Measurements from ENCODE around the gene TECPR2. TPM values are rescaled to one million over a fixed set of nuclear protein-coding genes. Genes with fewer than 3 reads are reported as not detected.

The TECPR2 gene
- total and polyA plus RNA-seq, 10 of the 15 experiments (the other 5 are each of a cell fraction or from before 2014, with no cell fraction given) = 0.15 to 10.0 (median 3.0) TPM

DNA sequence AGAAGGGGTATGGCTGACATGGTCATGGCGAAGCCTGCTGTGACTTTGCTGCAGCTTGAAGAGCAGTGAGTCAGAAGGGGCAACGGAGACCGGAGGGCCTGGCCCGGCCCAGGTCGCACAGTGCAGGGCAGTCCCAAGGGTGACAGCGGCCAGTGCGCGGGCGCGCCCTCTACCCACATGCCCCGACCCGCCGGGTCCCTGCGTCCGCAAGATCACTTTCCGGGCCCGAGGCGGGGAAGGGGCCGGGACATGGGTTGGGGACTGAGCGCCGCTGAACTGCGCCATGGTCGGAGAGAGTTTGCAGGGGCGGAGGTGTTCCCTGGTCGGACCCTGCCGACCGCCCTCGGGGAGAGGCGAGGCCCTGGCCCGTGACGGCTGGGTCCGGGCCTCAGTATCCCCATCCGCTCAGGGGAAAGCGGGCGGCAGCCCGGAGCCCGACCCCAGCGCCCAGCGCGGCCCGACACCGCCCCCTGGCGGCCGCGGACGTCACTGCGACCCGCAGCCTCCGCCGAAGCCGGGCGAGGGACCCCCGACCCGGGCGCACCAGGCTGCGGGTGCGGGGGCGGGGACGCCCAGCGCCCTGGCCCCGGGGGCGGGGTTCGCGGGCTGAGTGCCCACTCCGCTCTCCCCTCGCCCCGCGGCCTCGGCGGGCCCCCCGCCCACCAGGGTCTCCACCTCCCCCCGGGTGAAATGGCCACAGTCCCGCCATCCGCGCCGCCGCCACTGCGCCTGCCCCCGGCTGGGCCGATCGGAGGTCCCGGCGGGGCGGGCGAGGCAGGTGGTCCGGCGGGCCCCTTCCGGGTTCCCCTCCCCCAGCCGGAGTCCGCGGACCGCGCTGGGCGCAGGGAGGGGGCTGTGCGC, 154.0 kb downstream of the TECPR2 start:
- ChIA-PET RAD21 (ENCODE audit: unreplicated experiment) (interaction anchor here (1.1 to 3.0 kb wide), 5 partner anchors 12 to 199 kb away, joined by 3 to 20 read pairs (median 4); no protein-coding TSS in a partner anchor), SMC1A (ENCODE audit: uncharacterized antibody, unreplicated experiment) (interaction anchor here (1.0 to 2.7 kb wide), 4 partner anchors 78 to 199 kb away, joined by 3 to 20 read pairs (median 6); no protein-coding TSS in a partner anchor), CTCF (interaction anchor here (0.6 to 3.0 kb wide), 11 partner anchors 8 to 418 kb away, joined by 3 to 59 read pairs (median 4); no protein-coding TSS in a partner anchor), POLR2A (interaction anchor here (0.7 kb wide), 1 partner anchor 79 kb away, joined by 3 read pairs; no protein-coding TSS in a partner anchor)
- in situ Hi-C loops (cut with MboI) (loop anchor here (5.0 to 10.0 kb wide), 2 partner anchors 74 to 552 kb away; partner anchors contain the start of gene DYNC1H1), intact Hi-C loops (cut with micrococcal nuclease; ENCODE audit: unreplicated experiment) (loop anchor here (1.0 to 10.0 kb wide), 3 partner anchors 78 to 552 kb away; partner anchors contain the start of genes DYNC1H1 and ZNF839)
- BruUV-seq (replicated peaks) = no TSS peak
- peak overlapping the region; percentile 77 for H3K4me2 ChIP-seq (ENCODE audit: control insufficient read depth, insufficient read depth)
- peak overlapping the region; percentile 46 for H3K4me3 ChIP-seq
- peak overlapping the region; percentile 56; the same call in 1 of the 2 replicates for H3K9ac ChIP-seq (ENCODE audit: control insufficient read depth, insufficient read depth, low read length)
- H3K79me2 ChIP-seq (ENCODE audit: control insufficient read depth, insufficient read depth, low read length) = no peaks in the 10 kb centered on the region
- no peak overlapping the region for H3K27ac ChIP-seq (ENCODE audit: control insufficient read depth, insufficient read depth)
- peaks cover 0 to 2% of the 10 kb centered on the region in 2 experiments; a peak in 1 of 4 replicates for H3K27me3 ChIP-seq (replicated peaks in 1 of 2; ENCODE audit: control insufficient read depth in 2 of 2, insufficient read depth in 2 of 2, low read length in 1 of 2)
- H3K4me1 ChIP-seq (ENCODE audit: control insufficient read depth, insufficient read depth, low read length) = no peaks in the 10 kb centered on the region
- H4K20me1 ChIP-seq (ENCODE audit: control insufficient read depth, insufficient read depth) = no peaks in the 10 kb centered on the region
- ATAC-seq = peak; percentile 89
- no peak for FAIRE-seq
- 1% methylated on average over 70 of the region's 95 CpGs for WGBS (ENCODE audit: insufficient coverage, insufficient replicate concordance, low lambda C conversion rate, missing lambda C conversion rate)
- no peaks in the 10 kb centered on the region for H3K9me3 ChIP-seq (replicated peaks; ENCODE audit: control insufficient read depth, insufficient read depth, low read length)
- no peak for DNase-seq (ENCODE audit: low read depth, low spot score)
- peak overlapping the region; percentile 85 for H2AFZ ChIP-seq (ENCODE audit: control insufficient read depth, low read depth, low read length)
- no peaks in the 10 kb centered on the region for H3K36me3 ChIP-seq (ENCODE audit: control insufficient read depth in 2 of 2, insufficient read depth in 2 of 2, low read length in 1 of 2)
- TF ChIP-seq EGR1 (IDR thresholded peaks at IDR 0.05; ENCODE audit: borderline replicate concordance in 1 of 2, low read depth in 2 of 2, low read length in 2 of 2) (0 out of 3 replicates have a peak, but pooled peaks of 1 of the 2 experiments have one; percentile 25), RAD21 (IDR thresholded peaks at IDR 0.05; ENCODE audit: insufficient read depth, low read depth, low read length) (peak; percentile 69), BACH1 (IDR thresholded peaks at IDR 0.05; ENCODE audit: borderline replicate concordance) (peak; percentile 56; the same call in 1 of the 2 replicates), GATAD2B (conservative IDR thresholded peaks at IDR 0.05; ENCODE audit: low read depth) (peak; percentile 88), NR2F1 (conservative IDR thresholded peaks at IDR 0.05) (peak; percentile 59), SMARCA5 (IDR thresholded peaks at IDR 0.05) (peak; percentile 65; the same call in 1 of the 2 replicates), CREM (IDR thresholded peaks at IDR 0.05; ENCODE audit: low read depth) (peak; percentile 60; the same call in 1 of the 2 replicates), CEBPZ (IDR thresholded peaks at IDR 0.05; ENCODE audit: low read depth, low read length) (no peak), BHLHE40 (IDR thresholded peaks at IDR 0.05; ENCODE audit: borderline replicate concordance in 1 of 2, low read depth in 2 of 2, low read length in 1 of 2) (0 out of 4 replicates have a peak, but pooled peaks have one; percentile 12 to 23), YY1 (IDR thresholded peaks at IDR 0.05; ENCODE audit: low read depth, low read length) (peak; percentile 73; the same call in 1 of the 2 replicates), CTCF (IDR thresholded peaks at IDR 0.05 in 2 of 3, conservative IDR thresholded peaks at IDR 0.05 in 1 of 3; ENCODE audit: control insufficient read depth in 2 of 3, extremely low read depth in 1 of 3, insufficient read depth in 1 of 3, low read depth in 3 of 3, low read length in 3 of 3) (peak; percentile 66 to 81 (median 71); a peak in 5 of 6 replicates), IKZF1 (conservative IDR thresholded peaks at IDR 0.05) (peak; percentile 45; the same call in 1 of the 2 replicates), SP1 (IDR thresholded peaks at IDR 0.05; ENCODE audit: low read depth, low read length) (peak; percentile 16), POLR2AphosphoS2 (IDR thresholded peaks at IDR 0.05; ENCODE audit: low read depth, low read length) (no peak), TCF12 (IDR thresholded peaks at IDR 0.05; ENCODE audit: low read depth, low read length) (no peak)

All from GM12878 (cell line).